Stimulated activated CD4-positive, alpha-beta T cell treated with anti-CD3 and anti-CD28 coated beads, Interleukin-2, amount 100 ng/mL, for 24 hours (primary cell): Measurements from ENCODE around the gene ARMH4.
"Not testable (repeated sequence)": the region's sequence is repeated elsewhere in the genome, so short reads cannot be mapped to it uniquely, and the experiment has no call there.

Source experiments
- DNase-seq, 2 donors: peaks; one replicate each; pipeline ENCODE4 v3.0.0-alpha.2; 2020

The ARMH4 gene

GRCh38 chr14:58145936-58146335 is 6.1 kb downstream of the ARMH4 start:
- no peak for DNase-seq

- DNase-seq, result no peak
Measured at GRCh38 chr14:58143106-58143505, 8.9 kb downstream of the ARMH4 start.

- DNase-seq, result no peak
Measured at GRCh38 chr14:58141893-58142292, 10.1 kb downstream of the ARMH4 start.

- DNase-seq, result no peak
Measured at GRCh38 chr14:58138714-58139482, 13.1 kb downstream of the ARMH4 start.

- DNase-seq, result no peak
Measured at GRCh38 chr14:58138031-58138713, 13.8 kb downstream of the ARMH4 start.

GRCh38 chr14:58133739-58134138 is 18.3 kb downstream of the ARMH4 start:
- DNase-seq, result no peak

- DNase-seq, result no peak
Measured at GRCh38 chr14:58131386-58131785, 20.6 kb downstream of the ARMH4 start.

- no peak for DNase-seq
Measured at GRCh38 chr14:58130116-58130782, 21.8 kb downstream of the ARMH4 start.

GRCh38 chr14:58129208-58129607 is 22.8 kb downstream of the ARMH4 start:
- DNase-seq, result no peak

GRCh38 chr14:58128416-58128815 is 23.6 kb downstream of the ARMH4 start:
- DNase-seq, result no peak

GRCh38 chr14:58122546-58122945 is 29.5 kb downstream of the ARMH4 start:
- not testable (repeated sequence) for DNase-seq

GRCh38 chr14:58121530-58122186 is 30.4 kb downstream of the ARMH4 start:
- no peak for DNase-seq

- no peak for DNase-seq
Measured at GRCh38 chr14:58119381-58119780, 32.6 kb downstream of the ARMH4 start.

GRCh38 chr14:58118097-58118815 is 33.8 kb downstream of the ARMH4 start:
- no peak for DNase-seq

GRCh38 chr14:58109744-58110143 is 42.3 kb downstream of the ARMH4 start:
- DNase-seq, result no peak

- DNase-seq, result no peak
Measured at GRCh38 chr14:58108717-58109116, 43.3 kb downstream of the ARMH4 start.

- peak; percentile 19 to 23 for DNase-seq
Measured at GRCh38 chr14:58107947-58108552, 44.0 kb downstream of the ARMH4 start.

- no peak for DNase-seq
Measured at GRCh38 chr14:58107041-58107440, 45.0 kb downstream of the ARMH4 start.

GRCh38 chr14:58106446-58106845 is 45.6 kb downstream of the ARMH4 start:
- DNase-seq, result no peak

- DNase-seq, result no peak
Measured at GRCh38 chr14:58104808-58105207, 47.2 kb downstream of the ARMH4 start.

GRCh38 chr14:58100735-58101368 is 51.2 kb downstream of the ARMH4 start:
- no peak for DNase-seq

GRCh38 chr14:58099682-58100081 is 52.3 kb downstream of the ARMH4 start:
- DNase-seq, result no peak
